ENCODE measurements around the gene HOXD13. TPM values are rescaled to one million over a fixed set of nuclear protein-coding genes. Genes with fewer than 3 reads are reported as not detected.

The HOXD13 gene
- polyA plus RNA-seq, 1 experiment: not detected

- peaks cover 10% of the 10 kb centered on the region; the same call in 1 of the 2 replicates for H3K9me3 ChIP-seq (ENCODE audit: control insufficient read depth, insufficient read depth, low read length)
- H3K27me3 ChIP-seq (ENCODE audit: control insufficient read depth, insufficient read depth, low read length): peaks cover 89% of the 10 kb centered on the region
- no peak overlapping the region for H3K4me3 ChIP-seq (ENCODE audit: low read depth, low read length)
- TF ChIP-seq, protein P1, sequence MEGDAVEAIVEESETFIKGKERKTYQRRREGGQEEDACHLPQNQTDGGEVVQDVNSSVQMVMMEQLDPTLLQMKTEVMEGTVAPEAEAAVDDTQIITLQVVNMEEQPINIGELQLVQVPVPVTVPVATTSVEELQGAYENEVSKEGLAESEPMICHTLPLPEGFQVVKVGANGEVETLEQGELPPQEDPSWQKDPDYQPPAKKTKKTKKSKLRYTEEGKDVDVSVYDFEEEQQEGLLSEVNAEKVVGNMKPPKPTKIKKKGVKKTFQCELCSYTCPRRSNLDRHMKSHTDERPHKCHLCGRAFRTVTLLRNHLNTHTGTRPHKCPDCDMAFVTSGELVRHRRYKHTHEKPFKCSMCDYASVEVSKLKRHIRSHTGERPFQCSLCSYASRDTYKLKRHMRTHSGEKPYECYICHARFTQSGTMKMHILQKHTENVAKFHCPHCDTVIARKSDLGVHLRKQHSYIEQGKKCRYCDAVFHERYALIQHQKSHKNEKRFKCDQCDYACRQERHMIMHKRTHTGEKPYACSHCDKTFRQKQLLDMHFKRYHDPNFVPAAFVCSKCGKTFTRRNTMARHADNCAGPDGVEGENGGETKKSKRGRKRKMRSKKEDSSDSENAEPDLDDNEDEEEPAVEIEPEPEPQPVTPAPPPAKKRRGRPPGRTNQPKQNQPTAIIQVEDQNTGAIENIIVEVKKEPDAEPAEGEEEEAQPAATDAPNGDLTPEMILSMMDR (IDR thresholded peaks at IDR 0.05; ENCODE audit: low read depth, low read length): no peak
- ChIA-PET CTCF (interaction anchor here (0.5 to 3.3 kb wide), 15 partner anchors 10 to 1894 kb away, joined by 3 to 16 read pairs (median 3); no protein-coding TSS in a partner anchor), POLR2A (no interaction called here)
- no peak overlapping the region for H3K27ac ChIP-seq (ENCODE audit: low read depth, low read length)
- no peak for DNase-seq (ENCODE audit: low read depth, low spot score)
Observed at GRCh38 chr2:176110415-176111308, 18.1 kb downstream of the HOXD13 start.

GRCh38 chr2:176111309-176111663, 18.8 kb downstream of the HOXD13 start:
- ChIA-PET CTCF (interaction anchor here (0.7 to 3.3 kb wide), 11 partner anchors 10 to 1895 kb away, joined by 3 to 16 read pairs (median 3); no protein-coding TSS in a partner anchor), POLR2A (no interaction called here)
- H3K4me3 ChIP-seq (ENCODE audit: low read depth, low read length): no peak overlapping the region
- TF ChIP-seq, protein P1 (IDR thresholded peaks at IDR 0.05; ENCODE audit: low read depth, low read length): peak; percentile 67
- H3K9me3 ChIP-seq (ENCODE audit: control insufficient read depth, insufficient read depth, low read length): peaks cover 14% of the 10 kb centered on the region; the same call in 1 of the 2 replicates
- peaks cover 90% of the 10 kb centered on the region for H3K27me3 ChIP-seq (ENCODE audit: control insufficient read depth, insufficient read depth, low read length)
- DNase-seq (ENCODE audit: low read depth, low spot score): no peak
- no peak overlapping the region for H3K27ac ChIP-seq (ENCODE audit: low read depth, low read length)

GRCh38 chr2:176111846-176112374, 19.4 kb downstream of the HOXD13 start:
- H3K9me3 ChIP-seq (ENCODE audit: control insufficient read depth, insufficient read depth, low read length): peaks cover 17% of the 10 kb centered on the region; the same call in 1 of the 2 replicates
- ChIA-PET POLR2A (no interaction called here), CTCF (interaction anchor here (0.9 to 3.3 kb wide), 5 partner anchors 15 to 1032 kb away, joined by 3 to 16 read pairs (median 8); no protein-coding TSS in a partner anchor)
- no peak for DNase-seq (ENCODE audit: low read depth, low spot score)
- TF ChIP-seq, protein P1 (IDR thresholded peaks at IDR 0.05; ENCODE audit: low read depth, low read length): no peak
- H3K27me3 ChIP-seq (ENCODE audit: control insufficient read depth, insufficient read depth, low read length): peaks cover 91% of the 10 kb centered on the region
- H3K27ac ChIP-seq (ENCODE audit: low read depth, low read length): no peak overlapping the region
- H3K4me3 ChIP-seq (ENCODE audit: low read depth, low read length): no peak overlapping the region

DNA sequence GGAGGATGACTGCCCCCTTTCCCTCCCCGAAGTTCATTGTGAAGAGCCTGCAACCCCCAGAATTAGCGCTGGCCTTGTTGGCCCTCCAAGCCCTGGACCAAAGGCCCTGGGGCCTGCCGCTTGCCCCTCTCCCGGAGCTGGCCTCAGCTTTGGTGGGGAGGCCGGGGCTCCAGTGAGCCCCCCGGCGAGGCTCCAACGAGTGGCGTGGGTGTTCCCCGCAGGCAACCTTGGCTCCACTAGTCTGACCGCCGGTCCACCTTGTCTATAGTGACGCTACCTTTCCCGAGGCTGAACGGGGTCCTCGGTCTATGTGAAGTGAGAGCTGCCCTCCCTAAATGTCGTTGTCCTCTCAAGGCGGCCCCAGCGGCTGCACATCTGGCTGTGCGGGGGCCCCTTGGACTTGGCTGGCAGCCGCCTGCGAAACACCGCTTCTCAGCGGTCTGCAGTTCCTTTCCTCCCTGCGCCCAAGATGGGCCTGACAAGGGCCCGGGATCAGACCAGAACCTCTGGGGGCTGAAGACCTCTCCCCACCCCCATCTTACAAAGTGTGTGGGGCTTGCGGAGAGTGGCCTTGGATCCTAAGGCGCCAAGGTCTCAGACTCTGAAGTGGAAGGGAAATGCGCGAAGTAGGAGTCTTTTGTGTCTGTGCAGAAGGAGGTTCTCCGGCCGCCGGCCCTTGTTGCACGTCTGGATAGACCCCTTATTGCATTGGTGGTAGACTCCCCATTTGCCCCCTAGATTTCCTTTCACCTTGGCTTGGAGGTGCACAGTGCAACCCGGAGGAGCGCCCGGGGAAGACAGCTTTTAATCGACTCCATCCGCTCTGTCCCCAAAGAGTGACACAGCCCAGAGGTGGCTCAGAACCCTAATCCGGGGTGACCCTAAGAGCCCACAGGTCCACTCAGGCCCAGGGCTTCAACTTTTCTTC, 20.1 kb downstream of the HOXD13 start:
- TF ChIP-seq, protein P1 (IDR thresholded peaks at IDR 0.05; ENCODE audit: low read depth, low read length): no peak
- DNase-seq (ENCODE audit: low read depth, low spot score): no peak
- Histone ChIP-seq H3K4me3 (ENCODE audit: low read depth, low read length) (no peak overlapping the region), H3K9me3 (ENCODE audit: control insufficient read depth, insufficient read depth, low read length) (peaks cover 23% of the 10 kb centered on the region; the same call in 1 of the 2 replicates), H3K27me3 (ENCODE audit: control insufficient read depth, insufficient read depth, low read length) (peaks cover 94% of the 10 kb centered on the region), H3K27ac (ENCODE audit: low read depth, low read length) (no peak overlapping the region)
- POLR2A ChIA-PET: no interaction called here
- CTCF ChIA-PET: interaction anchor here (0.6 to 3.3 kb wide), 7 partner anchors 15 to 1513 kb away, joined by 3 to 16 read pairs (median 3); no protein-coding TSS in a partner anchor

Data from AG04450 (cell line).